Right hindlimb (tissue), 1 donor: Measurements from ENCODE around the gene CAPN13.

ENCODE experiments used
- DNase-seq: peaks from one replicate; pipeline ENCODE4 v3.0.0-alpha.2; 2018

Gene CAPN13, protein sequence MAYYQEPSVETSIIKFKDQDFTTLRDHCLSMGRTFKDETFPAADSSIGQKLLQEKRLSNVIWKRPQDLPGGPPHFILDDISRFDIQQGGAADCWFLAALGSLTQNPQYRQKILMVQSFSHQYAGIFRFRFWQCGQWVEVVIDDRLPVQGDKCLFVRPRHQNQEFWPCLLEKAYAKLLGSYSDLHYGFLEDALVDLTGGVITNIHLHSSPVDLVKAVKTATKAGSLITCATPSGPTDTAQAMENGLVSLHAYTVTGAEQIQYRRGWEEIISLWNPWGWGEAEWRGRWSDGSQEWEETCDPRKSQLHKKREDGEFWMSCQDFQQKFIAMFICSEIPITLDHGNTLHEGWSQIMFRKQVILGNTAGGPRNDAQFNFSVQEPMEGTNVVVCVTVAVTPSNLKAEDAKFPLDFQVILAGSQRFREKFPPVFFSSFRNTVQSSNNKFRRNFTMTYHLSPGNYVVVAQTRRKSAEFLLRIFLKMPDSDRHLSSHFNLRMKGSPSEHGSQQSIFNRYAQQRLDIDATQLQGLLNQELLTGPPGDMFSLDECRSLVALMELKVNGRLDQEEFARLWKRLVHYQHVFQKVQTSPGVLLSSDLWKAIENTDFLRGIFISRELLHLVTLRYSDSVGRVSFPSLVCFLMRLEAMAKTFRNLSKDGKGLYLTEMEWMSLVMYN

DNA sequence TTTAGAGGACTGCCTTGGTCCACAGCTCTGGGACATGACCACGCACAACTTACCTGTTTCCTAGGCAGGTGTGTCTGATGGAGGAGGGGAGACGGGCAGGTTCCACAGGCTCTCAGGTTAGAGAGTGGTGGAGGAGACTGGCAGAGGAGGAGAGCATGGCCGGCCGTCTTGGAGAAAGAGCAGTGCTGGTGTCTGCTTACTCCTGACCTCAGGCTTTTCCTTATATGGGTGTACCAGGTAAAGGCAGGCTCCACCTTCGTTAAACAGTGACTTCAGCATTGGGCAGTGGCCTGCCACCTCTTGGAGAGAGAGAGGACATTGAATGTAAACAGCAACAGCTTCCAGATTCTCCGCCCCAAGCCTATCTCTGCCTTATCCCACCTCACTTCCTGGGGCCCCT is at the start of gene CAPN13:
Gene CAPN13 (minus strand): TSS at position 198 of the 400 bp plus-strand sequence. CDS start 20,121 bp downstream, outside the sequence.
- no peak for DNase-seq

DNA sequence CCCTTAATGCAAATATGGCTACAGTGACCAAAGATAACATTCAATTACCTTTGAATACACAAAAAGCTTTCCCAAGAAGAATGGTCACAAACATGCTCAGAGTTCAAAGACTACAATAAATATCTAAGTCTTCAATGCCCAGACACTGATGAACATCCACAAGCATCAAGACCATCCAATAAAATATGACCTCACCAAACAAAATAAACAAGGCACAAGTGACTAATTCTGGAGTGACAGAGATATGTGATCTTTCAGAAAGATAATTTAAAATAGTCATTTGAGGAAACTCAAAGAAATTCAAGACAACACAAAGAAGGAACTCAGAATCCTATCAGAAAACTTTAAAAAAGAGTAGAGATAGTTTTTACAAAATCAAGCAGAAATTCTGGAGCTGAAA is 40.6 kb upstream of the CAPN13 start:
- no peak for DNase-seq

DNA sequence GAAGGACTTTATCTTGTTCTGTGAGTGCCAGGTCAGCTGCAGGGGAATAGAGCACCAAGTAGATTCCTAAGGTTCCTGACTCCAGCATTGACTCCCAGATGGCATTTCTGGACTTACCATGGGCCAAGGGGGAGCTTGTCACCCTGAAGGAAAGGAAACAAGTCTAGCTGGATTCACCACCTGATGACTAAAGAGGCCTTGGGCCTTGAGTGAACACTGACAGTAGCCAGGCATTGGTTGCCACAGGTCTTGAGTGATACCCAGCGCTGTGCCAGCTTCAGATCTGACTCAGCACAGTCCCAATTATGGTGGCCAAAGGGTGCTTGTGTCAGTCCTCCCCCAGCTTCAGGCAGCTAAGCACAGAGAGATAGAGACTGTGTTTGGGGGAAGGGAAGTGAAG is 40.1 kb upstream of the CAPN13 start:
- DNase-seq, result no peak

DNA sequence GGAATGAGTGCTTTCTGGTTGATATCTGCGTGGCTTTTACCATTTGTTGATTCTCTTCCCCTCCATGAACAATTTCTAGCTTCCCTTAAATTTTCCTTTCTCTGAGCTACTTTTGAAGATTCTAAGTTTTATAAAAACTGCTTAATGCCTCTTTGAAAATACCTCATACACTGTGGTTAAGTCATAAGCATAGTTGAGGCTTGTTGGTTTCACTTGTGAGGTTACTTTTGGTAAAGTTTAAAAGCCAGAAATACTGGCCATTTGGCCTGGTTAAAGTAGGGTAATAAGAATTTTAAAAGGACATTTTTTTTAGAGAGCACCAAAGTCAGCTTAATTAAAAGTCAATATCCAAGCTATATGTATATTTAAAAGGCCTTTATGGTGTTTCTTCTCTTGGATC is 21.3 kb upstream of the CAPN13 start:
- DNase-seq, result no peak

GRCh38 chr2:30826916-30827315 is 19.7 kb upstream of the CAPN13 start:
- DNase-seq, result no peak

DNA sequence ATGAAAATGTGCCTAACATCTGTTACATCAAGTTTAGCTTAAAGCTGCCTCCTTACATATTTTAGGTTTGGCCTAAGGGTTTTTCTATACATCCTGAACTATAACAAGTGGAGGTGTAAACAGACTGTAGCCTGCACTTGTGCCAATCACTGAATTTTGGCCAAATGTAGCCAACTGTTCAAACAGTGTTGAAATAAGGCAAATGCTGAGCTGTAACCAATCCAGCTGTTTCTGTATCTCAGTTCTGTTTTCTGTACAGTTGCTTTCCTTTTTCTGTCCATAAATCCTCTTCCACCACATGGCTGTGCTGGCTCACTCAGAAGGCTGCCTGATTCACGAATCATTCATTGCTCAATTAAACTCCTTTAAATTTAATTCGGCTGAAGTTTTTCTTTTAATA is 19.2 kb upstream of the CAPN13 start:
- DNase-seq, result no peak

DNA sequence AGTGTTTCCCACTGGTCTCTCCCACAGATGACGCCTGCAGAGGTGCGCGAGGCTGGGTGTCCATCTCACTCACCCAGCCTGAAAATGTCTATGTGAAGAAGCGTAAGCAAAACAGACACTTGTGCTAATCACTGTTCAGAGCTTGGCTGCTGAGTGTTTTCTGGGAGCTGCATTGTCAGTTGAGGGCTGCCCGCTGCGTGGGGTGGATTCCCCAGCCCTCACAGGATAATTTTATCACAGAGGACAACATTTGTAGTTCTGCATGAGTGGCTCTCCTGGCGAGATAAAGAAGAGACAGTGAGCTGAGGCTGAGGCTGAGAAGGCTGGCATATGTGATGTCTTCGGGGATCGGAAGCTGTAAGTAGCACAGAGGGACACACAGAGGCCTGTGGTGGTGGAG is 16.2 kb upstream of the CAPN13 start:
- no peak for DNase-seq

GRCh38 chr2:30821960-30822359 is 14.7 kb upstream of the CAPN13 start:
- no peak for DNase-seq

- DNase-seq, result no peak
Measured at GRCh38 chr2:30820381-30821055, 13.3 kb upstream of the CAPN13 start.

- no peak for DNase-seq
Measured at GRCh38 chr2:30809938-30810337, 2.7 kb upstream of the CAPN13 start.

- no peak for DNase-seq
Measured at GRCh38 chr2:30808695-30809094, 1.4 kb upstream of the CAPN13 start.

DNA sequence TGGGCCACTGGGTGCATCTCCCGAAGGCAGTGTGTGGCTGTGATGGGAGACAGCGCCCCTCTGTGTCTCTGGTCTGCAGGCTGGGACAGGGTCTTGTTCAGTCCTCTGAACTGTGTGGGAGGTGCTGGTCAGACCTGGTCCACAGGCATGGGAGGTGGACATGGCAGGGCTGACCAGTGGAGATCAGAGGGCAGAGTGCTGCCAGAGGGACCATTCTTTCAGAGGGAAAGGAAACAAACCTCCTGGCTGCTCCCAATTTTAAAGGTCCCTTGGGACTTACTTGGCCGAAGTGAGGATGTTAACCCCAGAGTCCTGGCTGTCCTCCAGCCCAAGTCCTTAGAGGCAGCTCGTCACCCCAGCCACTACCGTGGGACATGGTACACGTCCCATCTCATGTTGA is 4.0 kb downstream of the CAPN13 start:
- DNase-seq, result no peak

- DNase-seq, result no peak
Measured at GRCh38 chr2:30802611-30803010, 4.6 kb downstream of the CAPN13 start.

DNA sequence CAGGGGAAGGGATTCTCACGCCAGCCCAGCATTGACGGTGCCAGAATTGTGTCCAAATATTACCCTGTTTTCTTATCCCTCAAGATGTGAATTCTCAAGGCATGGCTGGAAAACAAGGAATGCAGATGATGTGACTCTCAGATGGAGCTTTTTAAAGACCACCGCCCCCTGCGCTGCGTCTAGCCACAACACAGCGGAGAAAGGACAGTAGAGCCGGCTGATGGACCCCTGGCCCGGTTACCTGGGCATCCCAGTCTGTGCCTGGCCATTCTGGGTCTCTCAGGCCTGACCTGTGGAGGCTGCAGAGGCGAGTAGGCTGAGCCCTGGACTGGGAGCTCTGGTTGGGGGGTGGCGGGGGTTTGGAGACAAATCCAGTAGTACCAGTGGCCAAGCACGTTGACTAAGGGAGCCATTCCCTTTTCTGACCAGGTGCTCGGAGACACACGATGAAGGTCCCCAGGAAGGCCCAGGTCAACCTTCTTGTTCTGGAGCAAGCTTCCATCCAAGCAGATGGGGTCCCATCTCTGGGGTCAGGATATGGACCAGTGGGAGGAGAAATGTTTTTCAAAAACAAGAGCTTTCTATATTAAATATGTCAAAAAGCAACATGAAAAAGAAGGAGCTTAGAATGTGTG is 5.3 kb downstream of the CAPN13 start:
- no peak for DNase-seq

- DNase-seq, result no peak
Measured at GRCh38 chr2:30800159-30800558, 7.1 kb downstream of the CAPN13 start.

- no peak for DNase-seq
Measured at GRCh38 chr2:30799366-30799765, 7.9 kb downstream of the CAPN13 start.

DNA sequence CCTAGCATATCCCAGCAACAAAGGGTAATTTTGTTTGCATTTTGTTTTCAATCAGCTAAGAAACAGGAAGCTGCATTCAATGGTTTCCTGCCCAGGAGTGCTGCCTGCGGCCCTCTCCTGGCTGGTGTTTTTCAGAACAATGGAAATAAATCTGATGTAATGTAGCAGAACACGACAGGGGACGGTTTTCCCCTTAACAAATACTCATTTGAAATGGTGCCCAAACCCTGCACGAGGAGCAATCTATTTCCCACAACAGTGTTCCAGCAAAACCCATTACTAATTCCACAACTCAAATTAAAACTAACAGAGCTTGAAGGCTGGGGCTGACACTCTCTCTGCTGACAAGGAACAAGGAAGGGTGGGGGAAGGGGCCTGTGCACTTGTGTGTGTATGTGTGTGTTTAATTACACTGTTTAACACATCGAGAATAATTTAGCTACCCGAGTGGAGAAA is 8.7 kb downstream of the CAPN13 start:
- peak; percentile 33 for DNase-seq

GRCh38 chr2:30797381-30798015 is 9.7 kb downstream of the CAPN13 start:
- DNase-seq, result no peak

- DNase-seq, result no peak
Measured at GRCh38 chr2:30796699-30797098, 10.5 kb downstream of the CAPN13 start.

DNA sequence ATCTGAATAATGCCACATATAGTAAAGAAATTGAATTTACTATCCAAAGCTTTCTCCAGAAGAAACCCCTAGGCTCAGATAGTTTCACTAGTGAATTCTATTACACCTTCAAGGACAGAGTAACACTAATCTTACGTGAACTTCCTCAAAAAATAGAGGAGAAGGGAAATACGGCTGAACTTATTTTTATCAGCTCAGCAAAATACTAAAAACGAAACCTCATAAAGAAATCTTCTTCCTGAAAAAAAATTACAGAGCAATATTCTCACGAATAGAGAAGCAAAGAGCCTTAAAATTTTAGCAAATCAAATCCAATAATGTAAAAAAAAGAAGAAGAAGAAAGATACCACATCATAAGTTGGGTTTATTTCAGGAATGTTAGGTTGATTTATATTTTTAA is 14.7 kb downstream of the CAPN13 start:
- DNase-seq, result no peak

- no peak for DNase-seq
Measured at GRCh38 chr2:30790879-30791278, 16.4 kb downstream of the CAPN13 start.

DNA sequence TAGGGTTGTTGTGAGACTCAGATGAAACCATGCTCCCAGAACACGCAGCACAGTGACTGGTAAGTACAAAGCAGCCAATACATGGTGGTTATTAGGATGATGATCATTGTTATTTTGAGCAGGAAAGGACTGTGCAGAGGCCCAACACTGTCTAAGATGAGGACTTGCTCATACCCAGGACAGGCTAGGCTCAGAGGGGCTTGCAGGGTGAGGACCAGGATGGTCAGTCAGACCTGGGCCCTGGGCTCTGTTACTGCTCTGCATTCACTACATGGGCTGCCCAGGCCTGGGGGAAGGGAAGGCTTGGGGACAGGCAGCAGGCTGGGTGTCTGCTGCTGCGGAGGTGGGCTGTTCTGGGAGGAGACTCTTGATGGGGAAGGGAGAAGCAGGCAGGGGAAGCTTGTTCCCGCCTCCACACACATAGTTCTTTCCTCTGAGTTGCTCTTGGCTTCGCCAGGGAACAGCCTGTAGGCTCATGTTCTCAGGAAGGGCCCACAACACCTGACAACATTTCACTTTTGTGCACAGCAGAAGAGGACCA is 17.5 kb downstream of the CAPN13 start:
- no peak for DNase-seq
